ENCODE results near the gene THAP7.
A peak's percentile ranks its signal among the peaks of the same experiment; 100 is the strongest.

The THAP7 gene

DNA sequence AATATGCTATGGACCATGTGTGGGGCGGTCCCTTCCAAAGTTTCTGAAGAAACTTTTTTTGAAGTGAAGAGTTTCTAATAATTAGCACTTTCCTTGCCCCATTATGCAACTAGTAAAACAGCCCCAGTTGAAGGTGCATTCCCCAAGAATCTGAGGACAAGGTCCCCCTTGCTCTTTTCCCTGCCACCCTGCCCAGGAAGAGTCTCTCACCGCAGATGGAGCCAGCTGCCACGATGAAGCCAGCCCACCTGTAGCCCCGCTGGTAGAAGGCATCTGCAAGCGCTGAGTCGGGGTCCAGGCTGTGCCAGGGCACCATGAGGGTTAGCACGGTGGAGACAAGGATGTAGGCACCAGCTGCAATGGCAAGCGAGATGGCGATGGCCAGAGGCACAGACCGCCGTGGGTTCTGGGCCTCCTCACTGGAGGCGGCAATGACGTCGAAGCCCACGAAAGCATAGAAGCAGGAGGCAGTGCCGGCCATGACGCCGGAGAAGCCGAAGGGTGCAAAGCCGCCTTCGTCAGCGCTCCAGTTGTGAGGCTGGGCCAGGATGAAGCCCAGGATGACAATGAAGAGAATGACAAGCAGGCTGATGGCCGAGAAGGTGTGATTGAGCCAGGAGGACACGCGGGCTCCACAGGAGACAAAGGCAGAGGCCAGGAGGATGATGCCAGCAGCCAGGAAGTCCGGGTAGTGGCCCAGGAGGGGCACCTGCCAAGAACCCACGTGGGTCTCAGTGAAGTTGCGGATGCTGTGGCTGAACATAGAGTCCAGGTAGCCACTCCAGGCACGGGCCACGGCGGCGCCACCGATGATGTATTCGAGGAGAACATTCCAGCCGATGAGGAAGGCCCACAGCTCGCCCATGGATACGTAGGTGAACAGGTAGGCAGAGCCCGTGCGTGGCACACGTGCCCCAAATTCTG, 29.0 kb upstream of the THAP7 start:
- no peak for DNase-seq (ENCODE audit: low spot score)

DNA sequence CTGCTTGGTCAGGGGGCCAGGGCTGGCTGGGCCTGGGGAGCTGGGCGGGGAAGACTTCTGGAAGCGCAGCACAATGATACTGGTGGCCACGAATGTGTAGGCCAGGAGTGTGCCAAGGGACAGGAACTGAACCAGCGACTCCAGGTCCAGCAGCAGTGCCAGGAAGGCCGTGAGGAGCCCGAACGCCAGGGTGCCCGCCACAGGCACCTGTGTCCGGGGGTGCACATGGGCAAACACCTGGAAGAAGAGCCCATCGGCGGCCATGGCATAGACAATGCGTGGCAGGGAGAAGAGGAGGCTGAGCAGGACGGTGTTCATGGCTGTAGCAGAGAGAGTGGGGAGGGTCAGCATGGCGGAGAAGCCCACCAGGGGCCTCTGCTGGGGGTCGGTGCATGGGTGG, 28.1 kb upstream of the THAP7 start:
- no peak for DNase-seq (ENCODE audit: low spot score)

DNA sequence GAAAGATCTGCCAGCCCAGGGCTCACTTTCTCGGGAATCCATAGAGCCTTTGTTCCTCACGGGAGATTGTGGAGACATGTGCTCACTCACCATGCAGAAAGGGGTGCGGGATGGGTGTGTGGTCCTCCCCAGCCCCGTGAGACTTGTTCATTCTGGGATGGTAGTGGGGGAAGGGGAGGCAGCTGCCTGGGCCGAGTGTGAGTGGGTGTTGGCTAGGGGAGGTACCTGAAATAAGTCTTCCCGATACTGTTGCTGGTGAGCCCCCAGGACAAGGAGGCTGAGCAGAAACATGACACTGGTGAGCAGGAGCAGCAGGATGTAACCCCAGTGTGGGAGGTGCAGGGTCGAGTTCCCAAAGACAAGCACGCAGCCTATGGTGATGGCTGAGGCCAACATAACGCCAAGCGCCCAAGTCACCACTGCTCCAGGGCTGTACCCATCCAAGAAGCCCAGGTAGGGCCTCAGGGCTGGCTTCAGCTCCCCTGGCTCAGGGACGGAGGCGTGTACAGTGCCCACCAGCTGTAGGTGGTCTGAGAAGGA, 27.6 kb upstream of the THAP7 start:
- no peak for DNase-seq (ENCODE audit: low spot score)

DNA sequence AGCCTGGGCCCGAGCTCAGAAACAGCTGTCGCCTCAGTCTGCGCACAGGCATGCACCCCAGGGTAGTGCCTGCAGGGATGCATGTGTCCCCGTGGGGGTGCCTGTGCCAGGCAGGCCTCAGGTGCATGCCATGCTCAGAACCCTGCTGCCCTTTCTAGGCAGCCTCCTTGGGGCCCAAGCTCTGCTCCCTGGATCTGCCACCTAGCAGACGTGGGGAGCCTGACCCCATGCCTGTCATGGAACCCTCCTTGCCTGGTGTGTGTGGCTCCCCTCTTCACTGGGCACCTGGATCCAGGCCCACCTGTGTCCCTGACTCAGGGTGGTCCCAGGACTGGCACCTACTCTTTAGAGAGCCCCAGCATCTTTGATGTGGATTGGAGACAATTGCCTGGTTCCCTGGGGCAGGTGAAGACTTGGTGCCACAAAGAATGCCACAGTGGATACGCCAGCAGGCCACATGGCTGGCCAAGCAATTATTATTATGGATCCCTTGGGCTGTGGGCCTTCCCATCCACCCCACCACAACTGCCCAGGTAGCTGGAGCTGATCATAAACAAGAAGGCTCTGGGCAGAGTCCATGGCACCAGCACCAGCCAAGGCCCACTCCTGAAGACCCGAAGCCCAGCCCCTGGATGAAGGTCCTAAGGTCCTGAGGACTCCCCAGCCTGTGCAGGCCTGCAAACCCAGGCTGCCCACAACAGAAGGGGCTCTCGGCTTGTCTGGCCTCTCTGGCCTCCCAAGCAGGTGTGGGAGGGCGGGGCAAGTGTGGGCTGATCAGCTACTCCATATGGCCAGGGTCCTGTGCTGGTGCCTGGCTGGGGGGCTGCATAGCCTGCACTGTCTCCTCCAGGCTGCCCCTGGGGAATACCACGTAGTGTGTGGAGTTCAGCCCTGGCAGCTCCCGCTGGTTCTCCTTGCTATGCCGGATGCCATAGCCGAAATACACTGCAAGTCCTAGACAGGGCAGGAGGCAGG, 26.6 kb upstream of the THAP7 start:
- DNase-seq (ENCODE audit: low spot score) = no peak

DNA sequence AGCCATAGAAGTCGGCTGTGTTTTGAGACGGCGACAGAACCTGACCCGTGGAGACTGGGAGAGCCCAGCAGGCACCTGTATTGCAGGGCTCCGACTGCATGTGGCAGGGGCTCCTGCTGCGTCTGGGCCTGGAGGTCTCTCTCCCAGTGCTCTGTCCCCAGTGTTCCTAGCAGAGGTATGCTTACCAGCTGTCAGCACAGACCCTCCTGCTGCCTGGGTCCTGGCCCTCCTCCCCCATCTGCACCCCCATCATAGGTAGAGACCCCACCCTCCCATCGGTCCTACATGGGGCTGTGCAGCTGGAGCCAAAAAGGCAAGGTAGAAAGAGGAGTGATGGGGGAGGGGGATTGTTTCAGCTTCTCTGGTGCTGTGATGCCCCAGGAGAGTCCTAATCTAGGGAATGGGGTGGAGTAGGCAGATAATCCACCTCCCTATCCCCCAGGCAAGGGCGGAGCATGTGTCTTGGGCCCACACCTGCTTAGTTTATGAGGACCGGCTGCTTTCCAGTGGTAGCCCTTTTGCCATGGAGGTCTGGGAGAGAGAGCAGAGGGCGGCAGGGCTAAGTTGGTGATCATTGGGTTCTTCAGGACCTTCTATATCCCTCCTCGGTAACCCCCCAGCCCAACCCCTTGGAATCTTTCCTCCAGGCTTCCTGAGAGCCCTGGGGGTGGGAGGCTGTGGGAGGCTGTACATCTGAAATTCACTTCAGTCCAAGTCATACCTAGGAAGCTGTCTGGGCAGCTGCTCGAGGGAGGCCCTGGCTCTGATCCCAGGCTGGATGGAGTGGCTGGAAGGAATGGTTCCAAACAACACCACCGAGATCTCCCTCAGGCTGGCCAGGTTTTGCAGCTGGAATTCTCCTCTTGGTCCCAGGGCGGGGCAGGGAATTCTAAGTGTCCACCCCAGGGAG, 25.1 kb upstream of the THAP7 start:
- DNase-seq (ENCODE audit: low spot score) = no peak

DNA sequence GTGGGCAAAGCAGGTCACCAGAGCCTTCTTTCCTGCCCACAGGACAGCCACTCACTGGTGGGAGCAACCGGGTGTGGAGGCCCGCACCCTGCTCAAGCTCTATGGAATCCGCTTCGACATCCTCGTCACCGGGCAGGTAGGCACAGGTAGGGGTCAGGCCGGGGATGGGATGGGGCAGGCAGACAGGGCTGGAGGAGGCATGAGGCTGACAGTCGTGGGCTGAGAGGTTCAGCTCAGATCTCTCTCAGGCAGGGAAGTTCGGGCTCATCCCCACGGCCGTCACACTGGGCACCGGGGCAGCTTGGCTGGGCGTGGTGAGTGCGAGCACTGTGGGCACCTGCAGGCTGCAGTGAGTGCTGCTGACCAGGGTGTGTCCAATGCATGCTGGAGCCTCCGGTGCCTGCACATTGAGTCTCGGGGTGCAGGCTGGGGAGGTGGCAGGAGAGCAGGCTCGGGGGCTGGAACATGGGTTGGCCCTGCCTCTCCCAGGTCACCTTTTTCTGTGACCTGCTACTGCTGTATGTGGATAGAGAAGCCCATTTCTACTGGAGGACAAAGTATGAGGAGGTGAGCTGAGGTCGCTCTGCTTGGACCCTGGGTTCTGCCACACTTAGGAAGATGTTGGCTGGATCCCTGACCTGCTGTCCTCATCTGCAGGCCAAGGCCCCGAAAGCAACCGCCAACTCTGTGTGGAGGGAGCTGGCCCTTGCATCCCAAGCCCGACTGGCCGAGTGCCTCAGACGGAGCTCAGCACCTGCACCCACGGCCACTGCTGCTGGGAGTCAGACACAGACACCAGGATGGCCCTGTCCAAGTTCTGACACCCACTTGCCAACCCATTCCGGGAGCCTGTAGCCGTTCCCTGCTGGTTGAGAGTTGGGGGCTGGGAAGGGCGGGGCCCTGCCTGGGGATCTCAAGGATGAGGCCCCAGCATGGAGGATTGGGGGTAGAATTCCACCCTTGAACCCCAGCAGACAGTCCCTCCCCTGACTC, 24.1 kb upstream of the THAP7 start:
- no peak for DNase-seq (ENCODE audit: low spot score)

DNA sequence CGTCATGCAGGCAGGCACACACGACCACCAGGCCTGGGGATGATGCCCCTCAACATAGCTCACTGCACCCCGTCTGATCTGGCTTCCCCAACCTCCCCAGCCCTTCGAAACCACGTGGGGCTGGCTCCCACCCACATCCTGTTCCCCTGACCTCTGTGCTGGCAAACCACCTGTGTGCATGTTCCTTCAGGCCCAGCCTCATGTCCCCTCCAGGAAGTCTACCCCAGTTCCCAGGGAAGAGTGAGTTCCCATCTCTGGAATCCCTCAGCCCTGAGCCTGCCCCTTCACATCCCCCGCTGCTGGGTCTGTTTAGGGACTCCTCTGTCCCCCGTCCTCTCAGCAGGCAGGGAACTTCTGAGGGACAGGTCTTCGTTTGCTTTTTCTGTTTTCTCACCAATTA, 23.3 kb upstream of the THAP7 start:
- no peak for DNase-seq (ENCODE audit: low spot score)

DNA sequence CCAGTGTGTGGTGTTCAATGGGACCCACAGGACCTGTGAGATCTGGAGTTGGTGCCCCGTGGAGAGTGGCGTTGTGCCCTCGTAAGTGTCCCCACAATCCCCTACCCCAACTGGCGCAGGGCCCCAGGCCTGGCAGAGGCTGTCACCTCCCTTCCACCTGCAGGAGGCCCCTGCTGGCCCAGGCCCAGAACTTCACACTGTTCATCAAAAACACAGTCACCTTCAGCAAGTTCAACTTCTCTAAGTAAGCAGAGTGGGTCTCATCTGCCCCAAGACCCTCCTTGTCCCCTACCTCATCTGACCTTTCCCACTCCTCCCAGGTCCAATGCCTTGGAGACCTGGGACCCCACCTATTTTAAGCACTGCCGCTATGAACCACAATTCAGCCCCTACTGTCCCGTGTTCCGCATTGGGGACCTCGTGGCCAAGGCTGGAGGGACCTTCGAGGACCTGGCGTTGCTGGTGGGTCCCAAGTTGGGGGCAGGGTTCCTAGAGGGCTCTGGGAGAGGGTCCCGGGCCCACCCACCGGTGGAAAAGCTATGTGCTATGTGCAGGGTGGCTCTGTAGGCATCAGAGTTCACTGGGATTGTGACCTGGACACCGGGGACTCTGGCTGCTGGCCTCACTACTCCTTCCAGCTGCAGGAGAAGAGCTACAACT, 21.2 kb upstream of the THAP7 start:
- no peak for DNase-seq (ENCODE audit: low spot score)

DNA sequence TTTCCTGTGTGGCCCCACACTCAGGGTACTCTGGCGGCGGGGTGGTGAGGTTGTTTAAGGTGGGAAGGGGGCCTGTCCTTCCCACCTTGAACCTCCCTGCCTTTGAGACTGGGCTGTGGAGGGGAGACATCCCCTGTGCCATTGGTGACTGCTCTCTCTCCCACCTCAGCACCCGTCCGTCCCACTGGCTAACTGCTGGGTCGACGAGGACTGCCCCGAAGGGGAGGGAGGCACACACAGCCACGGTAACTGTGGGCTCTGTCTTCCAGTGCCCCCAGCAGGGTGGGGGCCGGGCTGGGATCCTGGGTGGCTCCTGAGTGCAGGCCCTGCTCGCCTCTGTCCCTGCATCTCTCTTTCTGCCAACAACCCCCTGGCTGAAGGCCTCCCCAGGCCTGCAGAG, 20.6 kb upstream of the THAP7 start:
- DNase-seq (ENCODE audit: low spot score) = no peak

DNA sequence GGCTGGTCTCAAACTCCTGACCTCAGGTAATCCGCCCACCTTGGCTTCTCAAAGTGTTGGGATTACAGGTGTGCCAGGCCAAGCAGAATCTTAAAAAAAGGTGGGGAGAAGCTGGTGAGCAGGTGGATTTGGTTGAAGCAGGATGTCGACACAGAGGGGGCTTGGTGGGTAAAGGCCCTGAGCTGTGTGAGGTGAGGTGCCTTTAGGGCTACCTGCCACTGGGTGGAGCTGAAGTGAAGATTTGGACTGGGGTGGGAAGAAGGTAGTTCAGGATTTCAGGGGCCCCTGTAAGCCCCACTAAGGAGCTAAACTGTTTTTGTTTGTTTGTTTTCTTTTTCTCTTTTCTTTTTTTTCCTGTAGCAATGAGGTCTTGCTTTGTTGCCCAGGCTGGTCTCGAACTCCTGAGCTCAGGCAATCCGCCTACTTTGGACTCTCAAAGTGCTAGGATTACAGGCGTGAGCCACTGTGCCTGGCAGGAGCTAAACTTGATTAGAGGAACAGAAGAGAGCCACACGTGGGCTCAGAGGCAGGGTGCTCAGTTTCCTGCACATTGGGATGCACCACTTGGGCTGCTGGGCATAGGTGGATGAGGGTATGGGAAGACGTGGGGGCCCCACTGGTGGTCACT, 19.0 kb upstream of the THAP7 start:
- DNase-seq (ENCODE audit: low spot score) = peak; percentile 75

DNA sequence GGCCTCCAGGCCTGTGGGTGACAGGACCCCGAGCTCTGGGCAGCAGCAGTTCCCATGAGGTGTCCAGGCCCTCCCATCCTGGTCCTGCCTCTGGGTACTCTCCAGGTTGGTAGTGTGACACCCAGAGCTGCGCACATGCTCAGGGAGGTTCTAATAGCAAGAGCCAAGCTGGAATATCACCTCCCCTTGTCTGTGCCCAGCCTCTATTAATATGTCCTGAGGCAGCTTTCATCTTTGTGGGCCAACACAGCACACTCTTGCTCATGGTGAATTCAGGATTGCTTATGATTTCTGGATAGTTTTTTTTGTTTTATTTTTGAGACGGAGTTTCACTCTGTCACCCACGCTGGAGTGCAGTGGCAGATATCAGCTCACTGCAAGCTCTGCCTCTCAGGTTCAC, 16.4 kb upstream of the THAP7 start:
- no peak for DNase-seq (ENCODE audit: low spot score)

DNA sequence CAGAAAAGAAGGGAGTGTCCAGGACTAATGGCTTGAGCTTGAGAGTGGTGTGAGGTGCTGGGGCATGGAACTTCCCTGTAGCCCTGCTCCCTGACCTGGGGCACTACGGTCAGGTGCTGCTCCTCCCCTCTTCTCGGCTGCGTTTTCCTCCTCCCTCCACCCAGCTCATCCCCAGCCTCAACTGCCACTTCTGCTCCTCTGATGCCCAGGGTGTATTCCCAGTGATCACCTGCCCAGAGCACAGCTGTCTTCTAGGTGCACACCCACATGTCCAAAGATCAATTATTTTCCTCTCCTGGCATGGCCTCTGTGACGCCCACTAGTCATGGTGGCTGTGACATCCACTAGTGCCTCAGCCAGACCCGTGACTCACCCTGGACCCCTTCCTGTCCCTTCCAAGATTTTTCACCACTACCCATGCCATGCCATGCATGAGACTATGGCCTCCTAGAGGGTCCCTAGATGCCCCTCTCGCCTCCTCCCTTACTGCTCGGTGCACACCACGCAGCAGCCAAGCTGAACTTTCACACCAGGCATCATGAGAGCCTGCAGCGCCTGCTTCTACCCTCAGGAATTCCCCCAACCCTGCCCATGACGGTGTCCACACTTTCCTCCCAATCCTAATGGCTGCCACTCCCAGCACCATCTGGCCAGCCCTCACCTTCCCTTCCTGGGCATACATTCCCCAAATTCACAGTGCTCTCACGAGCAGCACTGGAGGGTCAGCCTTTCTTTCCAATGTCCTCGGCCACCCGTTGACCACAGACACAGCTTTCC, 14.9 kb upstream of the THAP7 start:
- DNase-seq (ENCODE audit: low spot score) = no peak

DNA sequence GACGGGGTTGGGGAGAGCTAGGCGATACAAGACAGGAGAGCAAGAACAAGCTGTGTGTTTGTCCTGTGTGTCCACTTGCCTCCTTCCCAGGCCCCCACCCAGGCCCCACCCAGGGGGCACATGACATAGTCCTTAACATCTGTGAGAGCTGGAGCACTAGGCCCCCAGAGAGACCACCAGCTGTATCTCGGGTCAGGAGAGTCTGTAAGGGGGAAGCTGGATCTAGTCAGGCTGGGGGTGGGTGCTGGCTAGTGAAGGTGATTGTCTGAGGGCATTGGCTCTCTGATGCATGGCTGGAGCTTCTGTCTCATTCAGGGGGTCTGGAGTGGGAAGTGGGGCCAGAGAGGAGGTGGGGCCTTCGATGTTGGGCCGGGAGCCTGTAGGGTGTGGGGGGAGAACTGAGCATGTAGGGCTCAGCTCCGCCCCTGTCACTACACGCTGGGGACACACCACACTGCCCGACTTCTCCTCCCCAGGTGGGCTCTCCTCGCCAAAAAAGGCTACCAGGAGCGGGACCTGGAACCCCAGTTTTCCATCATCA, 13.6 kb upstream of the THAP7 start:
- no peak for DNase-seq (ENCODE audit: low spot score)

DNA sequence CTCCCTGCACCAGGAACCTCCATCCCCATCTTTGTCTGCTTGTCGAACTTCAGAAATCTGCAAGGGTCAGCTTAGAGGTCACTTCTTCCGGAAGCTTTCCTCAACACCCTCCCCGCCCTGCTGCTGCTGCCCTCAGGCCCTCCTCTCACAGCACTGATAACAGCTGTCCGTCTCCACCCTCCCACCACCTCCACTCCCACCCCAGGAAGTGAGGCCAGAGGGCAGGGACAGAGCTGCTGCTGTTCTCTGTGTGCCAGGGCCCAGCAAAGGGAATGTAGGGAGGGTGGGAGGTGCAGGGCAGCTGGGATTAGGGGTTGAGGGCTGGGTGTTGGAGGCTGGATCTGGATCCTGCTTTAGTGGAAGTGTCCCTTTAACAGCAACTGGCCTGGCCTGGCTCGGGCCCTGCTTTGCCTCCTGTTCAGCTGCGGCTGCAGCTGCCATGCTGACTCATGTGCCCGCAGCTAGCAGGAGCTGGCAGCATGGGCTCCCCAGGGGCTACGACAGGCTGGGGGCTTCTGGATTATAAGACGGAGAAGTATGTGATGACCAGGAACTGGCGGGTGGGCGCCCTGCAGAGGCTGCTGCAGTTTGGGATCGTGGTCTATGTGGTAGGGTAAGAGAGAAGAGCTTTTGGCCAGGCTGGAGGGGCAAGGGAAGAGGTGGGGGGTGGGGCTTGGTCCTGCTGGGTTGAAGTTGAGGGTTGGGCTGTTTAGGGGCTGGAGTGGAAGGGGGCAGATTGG, 13.0 kb upstream of the THAP7 start, which contains the start of gene P2RX6:
P2RX6 (plus strand) TSS at position 440 of the 740 bp plus-strand sequence; CDS start at position 450, 10 bp downstream.
- DNase-seq (ENCODE audit: low spot score) = peak; percentile 65

DNA sequence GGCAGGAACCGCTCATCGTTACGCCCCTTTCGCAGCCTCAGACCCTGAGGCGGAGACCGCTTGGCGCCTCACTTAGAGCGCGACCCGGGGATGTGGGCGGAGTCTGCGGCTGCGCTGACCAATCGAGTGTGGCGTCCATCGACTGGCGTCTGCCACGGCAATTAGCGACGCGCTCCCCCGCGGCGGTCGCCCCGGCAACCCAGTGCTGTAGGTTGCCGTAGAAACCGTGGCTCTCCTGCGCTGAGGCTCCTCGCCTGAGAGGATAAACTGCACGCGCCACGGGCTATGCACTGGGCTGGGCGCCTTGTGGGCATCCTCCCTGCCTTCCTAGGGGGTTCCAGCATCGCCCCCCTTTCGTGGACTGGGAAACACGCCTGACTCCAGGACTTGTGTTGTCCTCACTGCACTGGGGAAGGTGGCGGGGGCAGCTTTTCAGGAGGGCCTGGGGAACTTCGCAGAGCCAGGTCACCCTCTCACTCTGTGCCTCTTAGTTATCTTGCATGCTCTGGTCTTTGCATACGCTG, 12.3 kb upstream of the THAP7 start:
- peak; percentile 95 for DNase-seq (ENCODE audit: low spot score)

DNA sequence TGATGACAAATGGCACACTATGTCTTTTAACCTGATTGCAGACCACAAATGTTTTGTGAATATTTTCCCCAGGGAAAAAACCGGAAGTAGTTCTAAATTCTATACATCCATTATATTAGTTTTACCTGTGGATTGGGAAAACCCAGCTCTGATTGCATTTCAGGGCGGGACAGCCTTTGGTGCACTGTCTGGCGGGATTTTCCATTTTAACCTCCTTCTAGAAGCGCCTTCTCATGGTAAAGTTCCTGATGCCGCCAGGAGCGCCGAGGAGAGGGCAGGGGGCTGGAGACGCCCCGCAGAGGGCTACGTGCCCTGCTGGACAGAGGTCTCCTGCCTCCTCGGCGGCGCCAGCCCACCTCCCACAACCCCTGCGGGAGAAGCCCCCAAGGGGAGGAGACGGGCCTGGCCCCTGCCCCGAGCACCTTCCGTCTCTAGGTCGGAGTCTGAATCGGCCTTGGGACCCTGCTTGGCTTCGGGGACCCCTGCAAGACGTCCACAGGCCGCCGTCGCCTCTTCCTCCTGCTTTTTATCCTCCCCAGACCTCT, 11.8 kb upstream of the THAP7 start:
- no peak for DNase-seq (ENCODE audit: low spot score)

Measured in HuH-7.5 (cell line).